Lower leg skin (tissue), 3 donors: ENCODE data around the gene EFCAB5.

Source experiments
- CTCF ChIP-seq, 3 donors: fragments of 450-650 bp; IDR thresholded peaks; one replicate each; pipeline ENCODE4 v1.5.1; 2016; ENCODE audit warnings: antibody characterized with exemption in 3 of 3, mild to moderate bottlenecking in 3 of 3, moderate library complexity in 2 of 3
- POLR2A ChIP-seq, 2 donors: fragments of 450-650 bp; IDR thresholded peaks; one replicate each; pipeline ENCODE4 v1.6.1; 2016 to 2017; ENCODE audit warnings: antibody characterized with exemption in 2 of 2, mild to moderate bottlenecking in 1 of 2, moderate library complexity in 1 of 2

GRCh38 chr17:29956225-29956624 lies 14.8 kb downstream of the EFCAB5 start:
- TF ChIP-seq CTCF (IDR thresholded peaks at IDR 0.05) (no peak), POLR2A (IDR thresholded peaks at IDR 0.05) (no peak)
